Caco-2 (cell line): ENCODE measurements around the gene RALBP1. TPM values are rescaled to one million over a fixed set of nuclear protein-coding genes. Genes with fewer than 3 reads are reported as not detected.
A peak's percentile ranks its signal among the peaks of the same experiment; 100 is the strongest.

Experiments
- BruUV-seq: library from RNA; stranded (reverse); fragments of 400-500 nt; replicated peaks from 2 replicates; lab custom pipeline; 2021; lab: Mats Ljungman, UMichigan
- CTCF ChIA-PET: fragments of 300-600 bp; sonication (Branson Sonifier 250); formaldehyde crosslinking; loops from one replicate; lab custom pipeline; 2022; ENCODE audit warnings: antibody characterized with exemption; lab: Charles Lee
- POLR2A ChIA-PET: fragments of 300-600 bp; sonication (Branson Sonifier 250); formaldehyde crosslinking; loops from one replicate; lab custom pipeline; 2022; ENCODE audit warnings: antibody characterized with exemption; lab: Charles Lee
- DNase-seq, 2 experiments: peaks; one replicate each; pipeline versions ENCODE4 v3.0.0 to v3.0.0-alpha.2; 2020 to 2022
- H3K27me3 ChIP-seq: replicated peaks from 2 replicates; pipeline ENCODE4 v1.6.0; 2011; ENCODE audit warnings: low read length; ENCODE audit not compliant: control insufficient read depth, insufficient read depth
- H3K36me3 ChIP-seq: 2 replicates; pipeline ENCODE4 v1.5.1; 2011; ENCODE audit warnings: low read length; ENCODE audit not compliant: control insufficient read depth, insufficient read depth
- H3K4me1 ChIP-seq: fragments of 250-450 bp; sonication (Bioruptor Pico); 2 replicates; pipeline ENCODE4 v1.5.1; 2020; ENCODE audit warnings: mild to moderate bottlenecking
- H3K4me3 ChIP-seq: 2 replicates; pipeline ENCODE4 v1.5.1; 2011; ENCODE audit warnings: low read depth, mild to moderate bottlenecking, control low read depth, low read length
- H3K9me3 ChIP-seq: fragments of 250-450 bp; sonication (Bioruptor Pico); 2 replicates; pipeline ENCODE4 v1.5.1; 2020; ENCODE audit warnings: mild to moderate bottlenecking, moderate library complexity
- H3K27ac Mint-ChIP-seq: one replicate; pipeline ENCODE4 v1.8.0; 2022; ENCODE audit warnings: mixed read lengths; ENCODE audit not compliant: unreplicated experiment
- H3K27me3 Mint-ChIP-seq: one replicate; pipeline ENCODE4 v1.8.0; 2022; ENCODE audit warnings: mixed read lengths; ENCODE audit not compliant: insufficient read depth, unreplicated experiment
- H3K36me3 Mint-ChIP-seq: one replicate; pipeline ENCODE4 v1.8.0; 2022; ENCODE audit warnings: mild to moderate bottlenecking, mixed read lengths; ENCODE audit not compliant: insufficient read depth, unreplicated experiment
- H3K4me1 Mint-ChIP-seq: one replicate; pipeline ENCODE4 v1.8.0; 2022; ENCODE audit warnings: low read depth, mixed read lengths; ENCODE audit not compliant: unreplicated experiment
- H3K4me3 Mint-ChIP-seq: one replicate; pipeline ENCODE4 v1.8.0; 2022; ENCODE audit warnings: mild to moderate bottlenecking, moderate library complexity, mixed read lengths; ENCODE audit not compliant: unreplicated experiment
- H3K9me3 Mint-ChIP-seq: one replicate; pipeline ENCODE4 v1.8.0; 2022; ENCODE audit warnings: mixed read lengths; ENCODE audit not compliant: unreplicated experiment
- CTCF ChIP-seq, 2 experiments: fragments of 200-600 bp in 1 of 2; IDR thresholded peaks; 1 replicate in 1 of 2; 2 replicates in 1 of 2; pipeline versions ENCODE4 v1.5.1 to v1.8.0; 2011 to 2022; ENCODE audit warnings: antibody characterized with exemption in 1 of 2, control low read depth in 1 of 2, inconsistent platforms in 1 of 2, low read depth in 1 of 2, low read length in 1 of 2, mild to moderate bottlenecking in 1 of 2, moderate library complexity in 1 of 2; ENCODE audit not compliant: insufficient read depth in 1 of 2, severe bottlenecking in 1 of 2, unreplicated experiment in 1 of 2
- intact Hi-C: fragments of 100-400 bp; cut with micrococcal nuclease; formaldehyde crosslinking; loops from one replicate; pipeline ENCODE4 v1.10.0; 2022; ENCODE audit not compliant: unreplicated experiment
- total RNA-seq: library from RNA; stranded (reverse); gene quantifications from 2 replicates; pipeline ENCODE4 v1.2.3, GENCODE V29; 2022

RALBP1 gene
- total RNA-seq, 1 experiment from 2014 or later: 66.3 TPM

GRCh38 chr18:9494778-9495331 is 19.5 kb downstream of the RALBP1 start:
- no peak for DNase-seq
- intact Hi-C loops: no loop called here
- Histone ChIP-seq H3K27me3 (no peaks in the 10 kb centered on the region), H3K4me1 (peaks cover 23% of the 10 kb centered on the region), H3K36me3 (no peaks in the 10 kb centered on the region), H3K4me3 (no peak overlapping the region), H3K9me3 (0 out of 2 replicates have a peak, but pooled peaks cover 4% of the 10 kb centered on the region)
- CTCF ChIA-PET: no interaction called here
- Mint-ChIP-seq H3K4me1 (peaks cover 32% of the 10 kb centered on the region), H3K27ac (peak overlapping the region; percentile 55), H3K4me3 (no peak overlapping the region), H3K27me3 (no peaks in the 10 kb centered on the region), H3K36me3 (peaks cover 38% of the 10 kb centered on the region), H3K9me3 (no peaks in the 10 kb centered on the region)
- no peak for TF ChIP-seq CTCF (IDR thresholded peaks at IDR 0.05; ENCODE audit: insufficient read depth in 1 of 2, low read depth in 1 of 2, low read length in 1 of 2, severe bottlenecking in 1 of 2, unreplicated experiment in 1 of 2)
- POLR2A ChIA-PET: no interaction called here
- no TSS peak for BruUV-seq

- Histone ChIP-seq H3K27me3 (no peaks in the 10 kb centered on the region), H3K4me3 (no peak overlapping the region), H3K36me3 (no peaks in the 10 kb centered on the region; the same call in 1 of the 2 replicates), H3K4me1 (peaks cover 23% of the 10 kb centered on the region), H3K9me3 (0 out of 2 replicates have a peak, but pooled peaks cover 4% of the 10 kb centered on the region)
- no peak overlapping the region for H3K4me3 Mint-ChIP-seq
- ChIA-PET CTCF (no interaction called here), POLR2A (no interaction called here)
- no peak for TF ChIP-seq CTCF (IDR thresholded peaks at IDR 0.05; ENCODE audit: insufficient read depth in 1 of 2, low read depth in 1 of 2, low read length in 1 of 2, severe bottlenecking in 1 of 2, unreplicated experiment in 1 of 2)
- no peaks in the 10 kb centered on the region for H3K9me3 Mint-ChIP-seq
- intact Hi-C loops: no loop called here
- no peak for DNase-seq
- no TSS peak for BruUV-seq
- H3K4me1 Mint-ChIP-seq: peaks cover 32% of the 10 kb centered on the region
- peaks cover 36% of the 10 kb centered on the region for H3K36me3 Mint-ChIP-seq
- peak overlapping the region; percentile 55 for H3K27ac Mint-ChIP-seq
- H3K27me3 Mint-ChIP-seq: no peaks in the 10 kb centered on the region
Measured at GRCh38 chr18:9495465-9495864, 20.2 kb downstream of the RALBP1 start.

- intact Hi-C loops: no loop called here
- H3K27ac Mint-ChIP-seq: peak overlapping the region; percentile 51
- H3K9me3 Mint-ChIP-seq: no peaks in the 10 kb centered on the region
- POLR2A ChIA-PET: no interaction called here
- peaks cover 32% of the 10 kb centered on the region for H3K4me1 Mint-ChIP-seq
- H3K36me3 ChIP-seq: peaks cover 1% of the 10 kb centered on the region; the same call in 1 of the 2 replicates
- peak in 1 of 2 experiments; percentile 30 for DNase-seq
- no peaks in the 10 kb centered on the region for H3K9me3 ChIP-seq
- TF ChIP-seq CTCF (IDR thresholded peaks at IDR 0.05; ENCODE audit: insufficient read depth in 1 of 2, low read depth in 1 of 2, low read length in 1 of 2, severe bottlenecking in 1 of 2, unreplicated experiment in 1 of 2): no peak
- H3K4me1 ChIP-seq: peaks cover 23% of the 10 kb centered on the region
- H3K36me3 Mint-ChIP-seq: peaks cover 38% of the 10 kb centered on the region
- no peaks in the 10 kb centered on the region for H3K27me3 Mint-ChIP-seq
- H3K4me3 ChIP-seq: no peak overlapping the region
- H3K4me3 Mint-ChIP-seq: no peak overlapping the region
- H3K27me3 ChIP-seq: no peaks in the 10 kb centered on the region
- CTCF ChIA-PET: no interaction called here
- no TSS peak for BruUV-seq
Measured at GRCh38 chr18:9495916-9496705, 20.8 kb downstream of the RALBP1 start.
